ENCODE measurements around the gene CYP4F8. TPM values are rescaled to one million over a fixed set of nuclear protein-coding genes. Genes with fewer than 3 reads are reported as not detected.

The CYP4F8 gene
- total and polyA plus RNA-seq, 2 of the 8 experiments (the other 6 are each of a cell fraction or from before 2014, with no cell fraction given), result not detected

GRCh38 chr19:15652559-15653278 lies 37.7 kb downstream of the CYP4F8 start (continued):
- TF ChIP-seq CHD7 (IDR thresholded peaks at IDR 0.05; ENCODE audit: insufficient replicate concordance, low read length), result no peak
- no peak for TF ChIP-seq EP300 (IDR thresholded peaks at IDR 0.05; ENCODE audit: borderline replicate concordance in 1 of 2, low read depth in 2 of 2, low read length in 2 of 2)
- no peak for TF ChIP-seq ZNF274 (IDR thresholded peaks at IDR 0.05; ENCODE audit: borderline replicate concordance, extremely low read depth, low read length)
- no peak for TF ChIP-seq CHD2 (IDR thresholded peaks at IDR 0.05; ENCODE audit: low read length)
- TF ChIP-seq HDAC2 (IDR thresholded peaks at IDR 0.05; ENCODE audit: borderline replicate concordance in 1 of 2, low read depth in 2 of 2, low read length in 2 of 2), result no peak
- no peak for TF ChIP-seq TAF1 (IDR thresholded peaks at IDR 0.05; ENCODE audit: low read depth, low read length)
- TF ChIP-seq GABPA (IDR thresholded peaks at IDR 0.05; ENCODE audit: borderline replicate concordance, insufficient read depth, low read length), result no peak
- no peak for TF ChIP-seq CBX5 (IDR thresholded peaks at IDR 0.05; ENCODE audit: low read depth, low read length)
